SK-N-SH treated with all-trans-retinoic acid at 6 μM for 48 hours (cell line): ENCODE results near the gene RETREG1.

Experiments used
- ATAC-seq: fragments of 200-7000 bp; cut with Tn5 transposase; 3 replicates; pipeline ENCODE4 v1.9.1; 2020; ENCODE audit warnings: mild to moderate bottlenecking, moderate library complexity
- ARNTL ChIP-seq: fragments of 450-650 bp; formaldehyde crosslinking; IDR thresholded peaks from 2 replicates; pipeline ENCODE4 v1.5.0; 2020; ENCODE audit warnings: low read depth, mild to moderate bottlenecking, moderate library complexity, borderline replicate concordance
- CREB5 ChIP-seq: fragments of 250-450 bp; sonication (Bioruptor Pico); IDR thresholded peaks from 2 replicates; pipeline ENCODE4 v1.5.1; 2020; ENCODE audit warnings: low read depth, mild to moderate bottlenecking, moderate library complexity
- CSDC2 ChIP-seq: fragments of 250-450 bp; sonication (Bioruptor Pico); IDR thresholded peaks from 2 replicates; pipeline ENCODE4 v1.5.0; 2020; ENCODE audit warnings: mild to moderate bottlenecking, moderate library complexity
- ESRRG ChIP-seq: fragments of 250-450 bp; sonication (Bioruptor Pico); IDR thresholded peaks from 2 replicates; pipeline ENCODE4 v1.6.1; 2021; ENCODE audit warnings: mild to moderate bottlenecking
- ISL1 ChIP-seq: fragments of 250-450 bp; sonication (Bioruptor Pico); IDR thresholded peaks from 2 replicates; pipeline ENCODE4 v2.1.2; 2022; ENCODE audit warnings: mild to moderate bottlenecking, moderate library complexity
- OSR1 ChIP-seq: fragments of 250-450 bp; sonication (Bioruptor Pico); IDR thresholded peaks from 2 replicates; pipeline ENCODE4 v1.8.0; 2022; ENCODE audit warnings: moderate library complexity, mild to moderate bottlenecking, inconsistent platforms
- PATZ1 ChIP-seq: fragments of 250-450 bp; sonication (Bioruptor Pico); IDR thresholded peaks from 2 replicates; pipeline ENCODE4 v1.8.0; 2020; ENCODE audit warnings: mild to moderate bottlenecking, moderate library complexity, borderline replicate concordance
- POU6F1 ChIP-seq: fragments of 250-450 bp; sonication (Bioruptor Pico); IDR thresholded peaks from 2 replicates; pipeline ENCODE4 v1.8.0; 2021; ENCODE audit warnings: low read depth, mild to moderate bottlenecking, moderate library complexity, borderline replicate concordance
- PPARA ChIP-seq: fragments of 250-450 bp; sonication (Bioruptor Pico); IDR thresholded peaks from 2 replicates; pipeline ENCODE4 v1.5.0; 2020; ENCODE audit warnings: mild to moderate bottlenecking, borderline replicate concordance
- SNAI2 ChIP-seq: fragments of 250-450 bp; sonication (Bioruptor Pico); IDR thresholded peaks from 2 replicates; pipeline ENCODE4 v1.5.0; 2020; ENCODE audit warnings: mild to moderate bottlenecking, moderate library complexity
- TCF4 ChIP-seq: fragments of 250-450 bp; sonication (Bioruptor Pico); IDR thresholded peaks from 2 replicates; pipeline ENCODE4 v1.8.0; 2021; ENCODE audit warnings: mild to moderate bottlenecking, moderate library complexity, borderline replicate concordance
- TOX ChIP-seq: fragments of 250-450 bp; sonication (Bioruptor Pico); IDR thresholded peaks from 2 replicates; pipeline ENCODE4 v1.8.0; 2021; ENCODE audit warnings: mild to moderate bottlenecking, moderate library complexity, borderline replicate concordance
- ZC3H10 ChIP-seq: fragments of 250-450 bp; sonication (Bioruptor Pico); IDR thresholded peaks from 2 replicates; pipeline ENCODE4 v1.5.1; 2021; ENCODE audit warnings: mild to moderate bottlenecking, moderate library complexity
- ZFP30 ChIP-seq: fragments of 450-650 bp; formaldehyde crosslinking; IDR thresholded peaks from 2 replicates; pipeline ENCODE4 v1.5.0; 2022; ENCODE audit warnings: mild to moderate bottlenecking, moderate library complexity
- ZNF565 ChIP-seq: fragments of 450-650 bp; formaldehyde crosslinking; conservative IDR thresholded peaks from 2 replicates; pipeline ENCODE4 v1.5.0; 2020; ENCODE audit warnings: low read depth, mild to moderate bottlenecking, moderate library complexity
- ZNF8 ChIP-seq: fragments of 450-650 bp; formaldehyde crosslinking; IDR thresholded peaks from 2 replicates; pipeline ENCODE4 v1.5.0; 2020; ENCODE audit warnings: mild to moderate bottlenecking, moderate library complexity
- TF ChIP-seq, protein P1 (sequence below): fragments of 250-450 bp; sonication (Bioruptor Pico); IDR thresholded peaks from 2 replicates; pipeline ENCODE4 v1.5.1; 2021; ENCODE audit warnings: mild to moderate bottlenecking, moderate library complexity

RETREG1 gene

DNA sequence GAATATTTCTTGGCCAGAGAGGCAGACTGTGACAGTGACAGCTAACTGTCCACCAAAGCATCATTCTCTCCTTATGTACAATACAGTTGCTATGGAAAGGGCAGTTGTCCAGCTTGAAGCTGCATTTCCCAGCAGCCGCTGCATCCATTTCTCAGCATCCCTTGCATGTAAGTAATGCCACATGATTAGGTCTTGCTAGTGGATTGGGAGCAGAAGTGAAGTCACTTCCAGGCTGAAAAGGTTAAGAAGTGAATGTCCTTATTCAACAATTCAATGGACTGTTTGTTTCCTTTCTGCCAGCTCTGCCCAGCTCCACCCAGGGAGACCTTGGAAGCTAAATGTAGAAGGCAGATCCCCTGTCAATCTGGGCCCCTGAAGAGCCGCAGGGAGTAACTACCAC lies 26.1 kb upstream of the RETREG1 start (continued):
- TF ChIP-seq, protein P1, sequence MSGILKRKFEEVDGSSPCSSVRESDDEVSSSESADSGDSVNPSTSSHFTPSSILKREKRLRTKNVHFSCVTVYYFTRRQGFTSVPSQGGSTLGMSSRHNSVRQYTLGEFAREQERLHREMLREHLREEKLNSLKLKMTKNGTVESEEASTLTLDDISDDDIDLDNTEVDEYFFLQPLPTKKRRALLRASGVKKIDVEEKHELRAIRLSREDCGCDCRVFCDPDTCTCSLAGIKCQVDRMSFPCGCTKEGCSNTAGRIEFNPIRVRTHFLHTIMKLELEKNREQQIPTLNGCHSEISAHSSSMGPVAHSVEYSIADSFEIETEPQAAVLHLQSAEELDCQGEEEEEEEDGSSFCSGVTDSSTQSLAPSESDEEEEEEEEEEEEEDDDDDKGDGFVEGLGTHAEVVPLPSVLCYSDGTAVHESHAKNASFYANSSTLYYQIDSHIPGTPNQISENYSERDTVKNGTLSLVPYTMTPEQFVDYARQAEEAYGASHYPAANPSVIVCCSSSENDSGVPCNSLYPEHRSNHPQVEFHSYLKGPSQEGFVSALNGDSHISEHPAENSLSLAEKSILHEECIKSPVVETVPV: no peak
- TF ChIP-seq, all 23 proteins: peak for 0

GRCh38 chr5:16639206-16639605 lies 22.4 kb upstream of the RETREG1 start:
- no peak for TF ChIP-seq CREB5 (CRISPR knock-in tag)
- no peak for TF ChIP-seq ZC3H10
- no peak for TF ChIP-seq SNAI2 (CRISPR knock-in tag)
- TF ChIP-seq POU6F1 (CRISPR knock-in tag): no peak
- TF ChIP-seq PATZ1: no peak
- no peak for TF ChIP-seq ARNTL (CRISPR knock-in tag)
- TF ChIP-seq TOX (CRISPR knock-in tag): no peak
- no peak for TF ChIP-seq ZNF565 (CRISPR knock-in tag)
- no peak for TF ChIP-seq ISL1 (CRISPR knock-in tag)
- TF ChIP-seq CSDC2 (CRISPR knock-in tag): no peak
- TF ChIP-seq, protein P1: no peak

GRCh38 chr5:16628376-16628775 lies 11.6 kb upstream of the RETREG1 start:
- no peak for ATAC-seq
- no peak for TF ChIP-seq SNAI2 (CRISPR knock-in tag)
- TF ChIP-seq ZNF8 (CRISPR knock-in tag): no peak
- TF ChIP-seq, protein P1: no peak
- no peak for TF ChIP-seq ARNTL (CRISPR knock-in tag)
- no peak for TF ChIP-seq ESRRG (CRISPR knock-in tag)
- TF ChIP-seq ZFP30: no peak
- no peak for TF ChIP-seq CREB5 (CRISPR knock-in tag)
- no peak for TF ChIP-seq POU6F1 (CRISPR knock-in tag)
- TF ChIP-seq ISL1 (CRISPR knock-in tag): no peak
- TF ChIP-seq OSR1 (CRISPR knock-in tag): no peak
- no peak for TF ChIP-seq PPARA (CRISPR knock-in tag)
- no peak for TF ChIP-seq TCF4 (CRISPR knock-in tag)
- TF ChIP-seq TOX (CRISPR knock-in tag): no peak
- TF ChIP-seq, all 23 proteins: peak for 0

More at GRCh38 chr5:16639206-16639605, 22.4 kb upstream of the RETREG1 start:
- no peak for ATAC-seq
